HepG2 (cell line): ENCODE results near the gene HTD2.

ENCODE experiments used
- HDAC2 ChIP-seq: sonication (generic); formaldehyde crosslinking; IDR thresholded peaks from 2 replicates; pipeline ENCODE4 v1.4.0; 2020; ENCODE audit warnings: missing genetic modification reagents
- HMGA1 ChIP-seq: sonication (generic); formaldehyde crosslinking; conservative IDR thresholded peaks from 2 replicates; pipeline ENCODE4 v1.4.0; 2020; ENCODE audit warnings: missing genetic modification reagents
- MAFK ChIP-seq, 2 experiments: IDR thresholded peaks in 1 of 2; conservative IDR thresholded peaks in 1 of 2; 2 replicates each; pipeline ENCODE4 v1.6.1; 2011; ENCODE audit warnings: improper control_type of control experiment in 2 of 2, low read length in 2 of 2
- RBM22 ChIP-seq: fragments of 200-400 bp; formaldehyde crosslinking; optimal IDR thresholded peaks from 2 replicates; pipeline ENCODE3; 2017; ENCODE audit warnings: mild to moderate bottlenecking, low read length, moderate library complexity
- YY1 ChIP-seq: IDR thresholded peaks from 2 replicates; pipeline ENCODE4 v1.6.1; 2011; ENCODE audit warnings: low read length, low read depth, moderate library complexity, mild to moderate bottlenecking; ENCODE audit not compliant: insufficient read depth, insufficient replicate concordance
- ZNF3 ChIP-seq: IDR thresholded peaks from 2 replicates; pipeline ENCODE4 v1.7.0; 2017; ENCODE audit warnings: inconsistent platforms
- ZNF644 ChIP-seq: IDR thresholded peaks from 2 replicates; pipeline ENCODE4 v1.6.1; 2016; ENCODE audit warnings: low read depth

GRCh38 chr3:58270485-58270884 is 35.8 kb upstream of the HTD2 start:
- TF ChIP-seq MAFK (conservative IDR thresholded peaks at IDR 0.05 in 1 of 2, IDR thresholded peaks at IDR 0.05 in 1 of 2; ENCODE audit: low read length in 2 of 2) (peak; percentile 1 to 55; a peak in 2 of 4 replicates), HDAC2 (no peak), YY1 (no peak), HMGA1 (no peak), ZNF3 (no peak), ZNF644 (CRISPR knock-in tag) (no peak), RBM22 (no peak)
